OCI-LY1 (cell line): ENCODE data around the gene EHBP1L1.

Source experiments
- H2AFZ ChIP-seq: fragments of 200-600 bp; sonication (generic), shearing (Covaris generic); 2 replicates; pipeline ENCODE4 v1.6.0; 2014; ENCODE audit warnings: antibody characterized with exemption, mild to moderate bottlenecking, low read length
- H3F3A ChIP-seq: fragments of 200-600 bp; sonication (generic), shearing (Covaris generic); 2 replicates; pipeline ENCODE4 v1.6.0; 2014; ENCODE audit warnings: mild to moderate bottlenecking, antibody characterized with exemption, low read length, moderate library complexity; ENCODE audit not compliant: insufficient read depth
- H3K27ac ChIP-seq: fragments of 200-600 bp; sonication (generic); 2 replicates; pipeline ENCODE4 v1.5.1; 2014; ENCODE audit warnings: low read length, mixed run types, mild to moderate bottlenecking, low read depth; ENCODE audit not compliant: poor library complexity, severe bottlenecking
- H3K27me3 ChIP-seq: fragments of 200-600 bp; sonication (generic); 2 replicates; pipeline ENCODE4 v1.6.0; 2014; ENCODE audit warnings: antibody characterized with exemption, mild to moderate bottlenecking, low read length, moderate library complexity; ENCODE audit not compliant: insufficient read depth
- H3K36me3 ChIP-seq: fragments of 200-600 bp; sonication (generic); 2 replicates; pipeline ENCODE4 v1.6.1; 2014; ENCODE audit warnings: mild to moderate bottlenecking, antibody characterized with exemption, low read length, moderate library complexity, mixed read lengths; ENCODE audit not compliant: insufficient read depth
- H3K4me1 ChIP-seq: fragments of 200-600 bp; sonication (generic); 2 replicates; pipeline ENCODE4 v1.5.1; 2014; ENCODE audit warnings: mild to moderate bottlenecking, low read length, moderate library complexity; ENCODE audit not compliant: insufficient read depth, severe bottlenecking
- H3K4me2 ChIP-seq: fragments of 200-600 bp; sonication (generic), shearing (Covaris generic); 2 replicates; pipeline ENCODE4 v1.6.1; 2014; ENCODE audit warnings: low read length
- H3K4me3 ChIP-seq: fragments of 200-600 bp; sonication (generic); 2 replicates; pipeline ENCODE4 v1.5.1; 2014; ENCODE audit warnings: low read length, low read depth, mild to moderate bottlenecking, mixed read lengths; ENCODE audit not compliant: poor library complexity, severe bottlenecking
- H3K79me2 ChIP-seq: fragments of 200-600 bp; shearing (Covaris generic); 2 replicates; pipeline ENCODE4 v1.6.1; 2016; ENCODE audit warnings: mixed run types, low read length, mixed read lengths; ENCODE audit not compliant: insufficient read depth
- H3K9ac ChIP-seq: fragments of 200-600 bp; sonication (generic), shearing (Covaris generic); 2 replicates; pipeline ENCODE4 v1.6.1; 2014; ENCODE audit warnings: mild to moderate bottlenecking, low read length, mixed read lengths
- H3K9me2 ChIP-seq: fragments of 200-600 bp; sonication (generic), shearing (Covaris generic); 2 replicates; pipeline ENCODE4 v1.6.1; 2014; ENCODE audit warnings: low read depth, mild to moderate bottlenecking, low read length, mixed read lengths
- H3K9me3 ChIP-seq: fragments of 200-600 bp; shearing (Covaris generic); 2 replicates; pipeline ENCODE4 v1.6.1; 2014; ENCODE audit warnings: low read length, mixed read lengths
- H4K20me1 ChIP-seq: fragments of 200-600 bp; sonication (generic), shearing (Covaris generic); 2 replicates; pipeline ENCODE4 v1.6.0; 2016; ENCODE audit warnings: mild to moderate bottlenecking, low read length; ENCODE audit not compliant: insufficient read depth
- EZH2 ChIP-seq: fragments of 200-600 bp; sonication (generic), shearing (Covaris generic); IDR thresholded peaks from 2 replicates; pipeline ENCODE4 v1.8.0; 2017; ENCODE audit warnings: borderline replicate concordance, mixed run types, mild to moderate bottlenecking, antibody characterized with exemption, low read length, moderate library complexity, mixed read lengths
- TF ChIP-seq, protein P1 (sequence below): fragments of 200-600 bp; sonication (generic), shearing (Covaris generic); IDR thresholded peaks from 2 replicates; pipeline ENCODE4 v1.5.1; 2017; ENCODE audit warnings: mild to moderate bottlenecking, antibody characterized with exemption, low read length, moderate library complexity, mixed read lengths

EHBP1L1 gene

DNA sequence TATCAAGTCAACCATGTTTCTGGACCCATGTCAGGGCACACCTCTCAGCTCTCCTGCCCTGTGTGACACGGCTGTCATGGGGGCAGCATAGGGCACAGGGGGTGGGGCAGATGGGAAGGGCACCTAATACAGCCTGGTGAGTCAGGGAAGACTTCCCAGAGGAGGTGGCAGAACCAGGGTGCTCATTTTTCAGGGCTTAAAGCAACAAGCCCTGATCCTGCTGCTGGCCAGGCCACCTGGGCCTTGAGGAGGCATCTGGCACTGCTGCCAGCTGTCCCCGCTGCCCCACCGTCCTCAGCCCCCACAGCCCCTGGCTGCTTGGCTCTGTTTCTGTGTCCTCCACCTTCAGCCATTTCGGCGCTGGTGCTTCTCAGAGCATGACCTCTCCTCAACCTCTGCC lies 33.8 kb downstream of the EHBP1L1 start:
- no peak overlapping the region for H3K9ac ChIP-seq
- H3K4me1 ChIP-seq = peaks cover 27% of the 10 kb centered on the region
- no peaks in the 10 kb centered on the region for H3K9me2 ChIP-seq
- no peaks in the 10 kb centered on the region for H4K20me1 ChIP-seq
- no peaks in the 10 kb centered on the region for H3K9me3 ChIP-seq
- no peaks in the 10 kb centered on the region for H3F3A ChIP-seq
- no peak overlapping the region for H2AFZ ChIP-seq
- H3K4me3 ChIP-seq = no peak overlapping the region
- H3K27ac ChIP-seq = no peak overlapping the region
- H3K4me2 ChIP-seq = no peak overlapping the region
- no peaks in the 10 kb centered on the region for H3K27me3 ChIP-seq
- TF ChIP-seq, protein P1, sequence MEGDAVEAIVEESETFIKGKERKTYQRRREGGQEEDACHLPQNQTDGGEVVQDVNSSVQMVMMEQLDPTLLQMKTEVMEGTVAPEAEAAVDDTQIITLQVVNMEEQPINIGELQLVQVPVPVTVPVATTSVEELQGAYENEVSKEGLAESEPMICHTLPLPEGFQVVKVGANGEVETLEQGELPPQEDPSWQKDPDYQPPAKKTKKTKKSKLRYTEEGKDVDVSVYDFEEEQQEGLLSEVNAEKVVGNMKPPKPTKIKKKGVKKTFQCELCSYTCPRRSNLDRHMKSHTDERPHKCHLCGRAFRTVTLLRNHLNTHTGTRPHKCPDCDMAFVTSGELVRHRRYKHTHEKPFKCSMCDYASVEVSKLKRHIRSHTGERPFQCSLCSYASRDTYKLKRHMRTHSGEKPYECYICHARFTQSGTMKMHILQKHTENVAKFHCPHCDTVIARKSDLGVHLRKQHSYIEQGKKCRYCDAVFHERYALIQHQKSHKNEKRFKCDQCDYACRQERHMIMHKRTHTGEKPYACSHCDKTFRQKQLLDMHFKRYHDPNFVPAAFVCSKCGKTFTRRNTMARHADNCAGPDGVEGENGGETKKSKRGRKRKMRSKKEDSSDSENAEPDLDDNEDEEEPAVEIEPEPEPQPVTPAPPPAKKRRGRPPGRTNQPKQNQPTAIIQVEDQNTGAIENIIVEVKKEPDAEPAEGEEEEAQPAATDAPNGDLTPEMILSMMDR = no peak
- no peak for TF ChIP-seq EZH2
- no peaks in the 10 kb centered on the region for H3K79me2 ChIP-seq
- H3K36me3 ChIP-seq = peaks cover 31% of the 10 kb centered on the region

DNA sequence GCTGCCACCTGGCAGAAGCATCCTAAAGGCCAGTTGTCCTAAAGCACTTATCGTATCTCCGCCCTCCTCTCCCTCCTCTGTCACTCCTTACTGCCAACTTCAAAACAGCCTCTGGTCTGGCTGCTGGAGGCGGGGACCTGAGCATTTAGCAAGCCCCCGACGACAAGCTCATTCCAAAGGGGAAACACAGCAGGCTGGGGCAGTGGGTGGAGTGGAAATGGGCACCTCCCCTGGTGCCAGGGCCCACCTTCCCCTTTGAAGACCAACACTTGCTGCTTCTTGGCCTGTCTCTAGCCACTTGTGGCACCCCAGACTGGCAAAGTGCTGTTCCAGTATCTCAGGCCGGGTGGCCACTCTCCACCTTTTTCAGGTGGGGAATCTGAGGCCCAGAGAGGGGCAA lies 34.6 kb downstream of the EHBP1L1 start:
- Histone ChIP-seq H3K27ac (no peak overlapping the region), H3K79me2 (no peaks in the 10 kb centered on the region), H3K4me1 (peaks cover 27% of the 10 kb centered on the region), H3K9ac (no peak overlapping the region), H3K4me2 (no peak overlapping the region), H2AFZ (no peak overlapping the region), H3K9me2 (no peaks in the 10 kb centered on the region), H4K20me1 (no peaks in the 10 kb centered on the region), H3K27me3 (no peaks in the 10 kb centered on the region), H3F3A (no peaks in the 10 kb centered on the region), H3K9me3 (no peaks in the 10 kb centered on the region), H3K36me3 (peaks cover 23% of the 10 kb centered on the region), H3K4me3 (no peak overlapping the region)
- no peak for TF ChIP-seq EZH2
- TF ChIP-seq, protein P1 = no peak

GRCh38 chr11:65611028-65611757 lies 35.3 kb downstream of the EHBP1L1 start:
- peaks cover under 1% of the 10 kb centered on the region; the same call in 1 of the 2 replicates for H3K79me2 ChIP-seq
- no peaks in the 10 kb centered on the region for H3F3A ChIP-seq
- H2AFZ ChIP-seq = no peak overlapping the region
- no peaks in the 10 kb centered on the region for H3K9me2 ChIP-seq
- no peak overlapping the region for H3K4me3 ChIP-seq
- peaks cover 16% of the 10 kb centered on the region for H3K36me3 ChIP-seq
- no peaks in the 10 kb centered on the region for H3K27me3 ChIP-seq
- peak overlapping the region; percentile 73; the same call in 1 of the 2 replicates for H3K4me2 ChIP-seq
- peaks cover 27% of the 10 kb centered on the region for H3K4me1 ChIP-seq
- no peaks in the 10 kb centered on the region for H4K20me1 ChIP-seq
- no peaks in the 10 kb centered on the region for H3K9me3 ChIP-seq
- no peak overlapping the region for H3K27ac ChIP-seq
- no peak overlapping the region; the same call in 1 of the 2 replicates for H3K9ac ChIP-seq
- TF ChIP-seq EZH2 = no peak
- TF ChIP-seq, protein P1 = no peak
